GM19351 (cell line): Measurements from ENCODE around the gene THADA.

Experiments used
- ATAC-seq: cut with Tn5 transposase; IDR thresholded peaks from one replicate; pipeline ENCODE4 v1.9.1; 2021; ENCODE audit warnings: mild to moderate bottlenecking, moderate library complexity; ENCODE audit not compliant: unreplicated experiment

THADA gene

GRCh38 chr2:43469713-43470112, 126.1 kb downstream of the THADA start:
- no peak for ATAC-seq

GRCh38 chr2:43469094-43469493, 126.7 kb downstream of the THADA start:
- no peak for ATAC-seq

DNA sequence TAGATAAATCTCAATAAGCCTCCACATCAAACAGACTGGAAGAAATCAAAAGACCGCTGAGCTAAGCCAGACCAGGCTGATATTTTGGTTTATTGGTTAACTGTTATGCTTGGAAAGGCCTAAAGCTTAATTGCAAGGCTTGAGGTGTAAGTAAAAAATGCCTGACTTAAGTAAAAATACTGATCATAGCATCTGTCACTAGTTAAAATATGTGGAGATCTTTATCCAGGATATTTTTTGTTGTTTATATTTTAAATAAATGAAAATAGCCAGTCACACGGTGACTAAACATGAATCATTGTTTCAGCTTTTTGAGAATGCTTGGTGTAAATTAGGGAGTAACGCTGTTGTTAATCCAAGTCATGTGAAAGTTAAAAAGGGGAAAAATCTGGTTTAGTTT, 127.9 kb downstream of the THADA start:
- ATAC-seq = no peak

DNA sequence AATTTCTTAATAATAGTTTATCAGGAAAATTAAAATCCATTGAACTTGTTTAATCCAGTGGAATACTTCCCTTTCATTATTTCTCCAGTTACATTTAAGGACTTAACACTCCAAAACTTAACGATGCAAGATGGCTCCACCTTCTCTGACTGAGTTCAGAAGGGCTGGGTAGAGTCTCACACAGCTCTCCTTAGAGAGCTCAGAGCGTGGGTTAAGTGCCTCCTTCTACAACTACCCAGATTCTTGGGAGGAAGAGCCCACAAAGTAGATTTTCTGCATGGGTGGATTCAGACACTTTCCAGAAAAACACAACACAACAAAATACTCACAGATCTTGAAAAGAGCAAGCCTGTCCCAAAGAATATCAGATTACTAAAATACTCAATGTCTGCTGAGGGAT, 130.6 kb downstream of the THADA start:
- ATAC-seq = no peak

- no peak for ATAC-seq
Measured at GRCh38 chr2:43464590-43464989, 131.2 kb downstream of the THADA start.

- ATAC-seq = no peak
Measured at GRCh38 chr2:43462866-43463641, 132.8 kb downstream of the THADA start.

GRCh38 chr2:43461453-43462073, 134.3 kb downstream of the THADA start:
- ATAC-seq = peak; percentile 95

DNA sequence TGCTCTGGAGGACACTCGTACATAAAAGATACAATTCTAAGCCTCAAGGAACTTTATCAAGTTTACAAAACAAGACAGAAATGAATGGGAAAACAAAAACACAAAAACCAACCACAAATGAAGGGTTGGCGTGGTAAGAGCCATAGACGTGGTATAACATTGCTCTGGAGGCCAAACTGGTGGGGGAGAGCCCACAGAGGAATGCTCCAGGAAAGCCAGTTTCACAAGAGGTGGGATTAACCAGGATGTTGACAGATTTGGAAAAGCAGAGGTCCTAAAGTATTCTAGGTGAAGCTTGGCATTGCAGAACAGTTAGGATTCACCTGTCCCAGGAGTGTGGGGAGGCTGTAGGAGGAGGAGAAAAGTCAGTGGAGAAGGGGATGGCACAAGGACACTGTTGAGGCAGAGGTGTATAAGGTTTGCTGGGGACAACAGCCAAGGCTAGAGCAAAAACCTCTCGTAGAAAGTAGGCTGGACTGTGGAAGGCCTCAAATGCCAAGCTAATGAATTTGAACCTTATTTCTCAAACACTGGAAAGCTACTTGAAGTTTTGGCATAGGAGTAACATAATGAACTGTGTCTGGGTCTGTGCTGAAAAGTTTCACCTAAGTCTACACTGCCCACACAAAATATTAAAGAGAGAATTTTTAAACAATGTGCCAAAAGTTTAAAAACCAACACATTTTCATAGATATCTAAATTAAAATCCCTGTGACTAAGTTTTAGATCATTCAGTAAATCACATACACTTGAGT, 135.1 kb downstream of the THADA start:
- no peak for ATAC-seq

GRCh38 chr2:43460174-43460546, 135.7 kb downstream of the THADA start:
- ATAC-seq = no peak

DNA sequence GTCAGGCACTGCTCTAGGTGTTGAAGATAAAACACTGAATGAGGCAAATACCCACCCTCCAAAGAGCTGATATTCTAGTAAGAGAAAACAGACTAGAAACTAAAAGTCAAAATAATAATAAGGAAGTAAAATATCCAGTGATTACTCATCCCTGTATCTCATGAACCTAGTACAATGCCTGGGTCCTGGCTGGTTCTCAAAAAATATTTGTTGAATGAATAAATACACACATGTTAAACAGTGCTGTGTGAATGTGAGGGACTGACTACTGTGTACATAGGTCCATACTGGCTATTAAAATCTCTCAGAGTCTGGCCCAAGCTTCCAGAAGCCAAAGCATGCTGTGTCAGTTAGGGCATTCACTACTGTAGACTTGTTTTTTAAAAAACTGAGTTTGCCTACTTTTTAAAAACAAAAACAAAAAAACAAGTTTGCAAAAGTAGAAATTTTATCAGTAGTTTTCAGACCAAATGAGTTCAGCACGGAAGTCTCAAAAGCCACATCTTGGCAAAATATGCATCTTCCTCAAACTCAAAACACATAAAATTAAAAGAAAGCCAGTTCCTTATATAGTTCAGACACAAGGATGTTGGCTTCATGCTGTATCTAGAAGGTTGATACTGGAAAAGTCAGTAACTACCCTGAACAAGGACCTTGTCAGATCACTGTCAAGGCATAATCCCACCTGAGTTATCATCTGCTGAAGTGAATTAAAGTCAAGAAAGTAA, 136.2 kb downstream of the THADA start:
- ATAC-seq = no peak

- ATAC-seq = no peak
Measured at GRCh38 chr2:43458014-43458628, 137.7 kb downstream of the THADA start.

DNA sequence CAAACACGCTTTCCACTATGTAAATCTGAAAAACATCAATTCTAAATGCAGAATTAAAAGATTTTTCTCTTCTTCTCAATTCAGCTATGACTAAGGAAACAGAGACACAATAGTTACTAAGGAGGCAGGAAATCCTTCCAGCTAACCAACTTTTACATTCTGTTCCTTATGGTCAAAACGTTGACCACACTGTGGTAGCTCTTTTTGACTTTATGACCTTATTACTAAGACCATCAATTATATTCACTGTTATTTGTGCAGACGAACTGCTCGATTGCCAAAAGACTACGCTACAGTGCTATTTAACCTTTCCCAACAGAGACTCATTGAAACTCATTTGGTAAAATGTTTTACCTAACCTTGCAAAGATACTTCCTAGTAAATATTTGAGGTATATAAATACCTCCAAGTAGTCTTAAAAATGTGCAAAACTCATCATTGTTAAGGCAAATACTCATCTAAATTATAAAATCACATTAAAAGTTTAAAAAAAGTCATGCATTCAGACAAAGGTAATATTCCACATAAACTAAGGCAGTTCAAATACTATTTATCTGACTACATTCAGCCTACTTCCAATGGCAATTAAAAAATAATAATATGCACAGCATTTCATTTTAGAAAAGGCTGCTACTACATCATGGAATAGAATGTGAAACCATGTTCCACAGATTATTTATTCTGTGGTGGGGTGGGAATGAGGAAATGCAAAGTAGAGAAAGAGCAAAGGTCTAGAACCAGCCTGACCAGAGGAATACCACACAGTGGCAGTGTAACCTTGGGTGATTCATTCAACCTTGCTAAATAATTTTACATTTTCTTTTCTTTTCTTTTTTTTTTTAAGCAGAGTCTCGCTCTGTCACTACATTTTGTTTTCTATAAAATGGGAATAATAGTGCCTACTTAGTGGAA, 139.9 kb downstream of the THADA start:
- ATAC-seq = no peak

DNA sequence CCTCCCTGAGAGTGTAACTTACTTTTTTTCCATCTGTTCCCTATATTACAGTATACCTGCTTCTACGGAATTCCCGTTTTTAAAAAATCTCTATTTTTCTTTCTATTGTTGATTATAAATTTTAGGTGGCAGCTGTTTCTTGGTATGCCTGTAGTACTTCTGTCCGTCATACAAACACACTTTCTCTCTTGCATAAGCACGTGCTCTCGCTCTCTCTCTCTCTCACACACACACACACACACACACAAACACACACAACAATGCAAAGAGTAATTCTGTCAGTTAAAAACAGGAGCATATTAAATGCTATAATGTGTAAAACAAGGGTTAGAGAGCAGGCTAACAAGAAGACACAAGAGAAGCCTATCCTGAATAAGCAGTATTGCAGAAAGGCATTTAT, 140.5 kb downstream of the THADA start:
- ATAC-seq = no peak

GRCh38 chr2:43454791-43455190, 141.0 kb downstream of the THADA start:
- ATAC-seq = no peak

- ATAC-seq = no peak
Measured at GRCh38 chr2:43453179-43454170, 142.4 kb downstream of the THADA start.

- no peak for ATAC-seq
Measured at GRCh38 chr2:43452318-43452731, 143.5 kb downstream of the THADA start.

- ATAC-seq = no peak
Measured at GRCh38 chr2:43450617-43451016, 145.2 kb downstream of the THADA start.

DNA sequence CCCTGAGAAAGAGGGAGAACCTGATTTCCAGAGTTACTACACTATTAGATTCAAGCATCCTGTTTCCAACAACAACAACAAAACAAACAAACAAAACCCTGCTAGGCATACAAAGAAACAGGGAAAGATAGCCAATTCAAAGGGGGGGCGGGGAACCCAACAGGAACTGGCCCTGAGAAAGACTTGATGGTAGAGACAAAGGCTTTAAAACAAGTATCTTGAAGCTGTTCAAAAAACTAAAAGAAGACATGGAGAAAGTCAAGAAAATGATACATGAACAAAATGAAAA, 147.1 kb downstream of the THADA start:
- no peak for ATAC-seq
